Effector memory CD8-positive, alpha-beta T cell (primary cell): ENCODE measurements around the gene TNFSF11.
"Not testable (repeated sequence)": the region's sequence is repeated elsewhere in the genome, so short reads cannot be mapped to it uniquely, and the experiment has no call there.

Source experiments
- ATAC-seq: fragments of 150-1000 bp; cut with Tn5 transposase; replicated peaks from 2 replicates; pipeline ENCODE4 v1.10.0; 2021; ENCODE audit warnings: mild to moderate bottlenecking, moderate library complexity
- DNase-seq, 3 experiments: peaks; one replicate each; pipeline ENCODE4 v3.0.0; 2021
- H3K27ac Mint-ChIP-seq, 2 donors: one replicate each; pipeline ENCODE4 v1.8.0; 2022; ENCODE audit warnings: mild to moderate bottlenecking in 2 of 2, mixed read lengths in 2 of 2, moderate library complexity in 2 of 2
- H3K27me3 Mint-ChIP-seq, 2 donors: one replicate each; pipeline ENCODE4 v1.8.0; 2022; ENCODE audit warnings: mixed read lengths in 2 of 2
- H3K36me3 Mint-ChIP-seq: one replicate; pipeline ENCODE4 v1.8.0; 2022; ENCODE audit warnings: mild to moderate bottlenecking, moderate library complexity, mixed read lengths; ENCODE audit not compliant: insufficient read depth
- H3K4me1 Mint-ChIP-seq, 2 donors: one replicate each; pipeline ENCODE4 v1.8.0; 2022; ENCODE audit warnings: low read depth in 2 of 2, mixed read lengths in 2 of 2
- H3K4me3 Mint-ChIP-seq, 2 donors: one replicate each; pipeline ENCODE4 v1.8.0; 2022; ENCODE audit warnings: mild to moderate bottlenecking in 2 of 2, mixed read lengths in 2 of 2, moderate library complexity in 2 of 2
- H3K9me3 Mint-ChIP-seq, 2 donors: one replicate each; pipeline ENCODE4 v1.8.0; 2022; ENCODE audit warnings: mixed read lengths in 2 of 2

Gene TNFSF11

GRCh38 chr13:42547612-42548011, 26.3 kb upstream of the TNFSF11 start:
- H3K4me1 Mint-ChIP-seq: peaks cover 0 to 2% of the 10 kb centered on the region in 2 donors
- H3K9me3 Mint-ChIP-seq: no peaks in the 10 kb centered on the region
- peaks cover 0 to 12% of the 10 kb centered on the region in 2 donors for H3K27me3 Mint-ChIP-seq
- ATAC-seq (no peak), DNase-seq (no peak)
- H3K27ac Mint-ChIP-seq: no peak overlapping the region
- no peak overlapping the region for H3K4me3 Mint-ChIP-seq
- H3K36me3 Mint-ChIP-seq: no peaks in the 10 kb centered on the region

DNA sequence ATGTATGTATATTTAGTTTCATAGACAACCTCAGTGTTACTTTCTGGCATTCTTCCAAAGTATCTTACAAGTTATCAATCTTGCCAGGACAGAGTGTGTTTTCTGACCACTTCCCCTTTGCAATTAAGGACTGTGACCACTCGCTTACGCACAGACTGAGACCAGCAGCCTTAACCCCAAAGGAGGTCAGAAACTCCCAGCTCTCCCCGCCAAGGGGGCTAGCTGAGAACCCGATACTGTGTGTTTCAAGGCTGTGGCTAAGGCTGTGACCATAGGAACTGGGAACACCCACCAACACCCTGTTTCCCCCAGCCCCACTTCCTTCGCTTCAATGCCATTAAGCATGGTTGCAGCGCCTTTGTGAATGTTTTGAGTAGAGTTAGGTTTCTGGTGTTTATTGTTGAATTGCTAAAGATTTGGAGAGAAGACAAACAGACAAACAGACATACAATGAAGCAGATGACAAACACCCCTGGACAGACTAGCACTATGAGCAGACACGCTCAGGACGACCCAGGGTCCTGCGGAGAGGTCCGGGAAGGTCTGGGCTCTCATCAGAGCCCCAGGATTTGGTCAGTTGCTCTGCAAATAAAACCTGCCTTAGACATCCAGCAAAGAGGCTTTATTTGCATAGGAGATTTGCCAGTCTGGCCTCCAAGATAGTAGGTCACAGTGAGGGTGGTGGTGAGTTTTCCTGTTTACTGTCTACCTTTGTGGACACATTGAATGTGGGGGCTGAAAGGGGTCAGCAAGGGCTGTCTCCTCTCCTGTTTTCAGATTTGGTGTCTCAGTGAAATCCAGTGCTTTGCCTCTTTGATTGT, 25.0 kb upstream of the TNFSF11 start:
- peak; percentile 26 for ATAC-seq
- DNase-seq: no peak
- Mint-ChIP-seq H3K9me3 (no peaks in the 10 kb centered on the region), H3K36me3 (no peaks in the 10 kb centered on the region), H3K27ac (no peak overlapping the region), H3K27me3 (peaks cover 0 to 15% of the 10 kb centered on the region in 2 donors), H3K4me3 (no peak overlapping the region), H3K4me1 (peaks cover 0 to 2% of the 10 kb centered on the region in 2 donors)

DNA sequence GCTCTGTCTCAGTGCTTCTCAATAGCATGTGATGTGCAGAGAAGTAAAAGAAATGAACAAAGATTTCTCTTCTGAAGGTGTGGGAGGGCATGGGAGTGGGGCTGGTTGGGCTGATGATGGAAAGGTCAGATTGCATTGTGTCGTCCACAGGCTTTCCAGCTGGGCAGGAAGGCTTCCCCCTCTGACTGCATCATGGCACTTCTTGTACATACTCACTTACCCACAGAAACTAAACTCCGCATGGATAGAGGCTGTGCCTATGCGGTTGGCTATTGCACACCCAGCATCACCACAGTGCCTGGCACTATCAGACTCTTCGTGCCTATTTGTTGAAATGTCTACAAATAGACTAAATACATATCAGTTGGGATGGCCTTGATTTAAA, 24.4 kb upstream of the TNFSF11 start:
- H3K36me3 Mint-ChIP-seq: no peaks in the 10 kb centered on the region
- ATAC-seq (no peak), DNase-seq (no peak)
- H3K27me3 Mint-ChIP-seq: peaks cover 0 to 15% of the 10 kb centered on the region in 2 donors
- H3K9me3 Mint-ChIP-seq: no peaks in the 10 kb centered on the region
- peaks cover 0 to 2% of the 10 kb centered on the region in 2 donors for H3K4me1 Mint-ChIP-seq
- no peak overlapping the region for H3K27ac Mint-ChIP-seq
- H3K4me3 Mint-ChIP-seq: no peak overlapping the region

- Mint-ChIP-seq H3K27ac (no peak overlapping the region), H3K27me3 (peaks cover 10 to 15% of the 10 kb centered on the region in 2 donors), H3K36me3 (no peaks in the 10 kb centered on the region), H3K9me3 (no peaks in the 10 kb centered on the region), H3K4me1 (peaks cover 0 to 2% of the 10 kb centered on the region in 2 donors), H3K4me3 (no peak overlapping the region)
- DNase-seq (no peak), ATAC-seq (no peak)
These were observed 22.3 kb upstream of the TNFSF11 start for GRCh38 chr13:42551611-42552010.

DNA sequence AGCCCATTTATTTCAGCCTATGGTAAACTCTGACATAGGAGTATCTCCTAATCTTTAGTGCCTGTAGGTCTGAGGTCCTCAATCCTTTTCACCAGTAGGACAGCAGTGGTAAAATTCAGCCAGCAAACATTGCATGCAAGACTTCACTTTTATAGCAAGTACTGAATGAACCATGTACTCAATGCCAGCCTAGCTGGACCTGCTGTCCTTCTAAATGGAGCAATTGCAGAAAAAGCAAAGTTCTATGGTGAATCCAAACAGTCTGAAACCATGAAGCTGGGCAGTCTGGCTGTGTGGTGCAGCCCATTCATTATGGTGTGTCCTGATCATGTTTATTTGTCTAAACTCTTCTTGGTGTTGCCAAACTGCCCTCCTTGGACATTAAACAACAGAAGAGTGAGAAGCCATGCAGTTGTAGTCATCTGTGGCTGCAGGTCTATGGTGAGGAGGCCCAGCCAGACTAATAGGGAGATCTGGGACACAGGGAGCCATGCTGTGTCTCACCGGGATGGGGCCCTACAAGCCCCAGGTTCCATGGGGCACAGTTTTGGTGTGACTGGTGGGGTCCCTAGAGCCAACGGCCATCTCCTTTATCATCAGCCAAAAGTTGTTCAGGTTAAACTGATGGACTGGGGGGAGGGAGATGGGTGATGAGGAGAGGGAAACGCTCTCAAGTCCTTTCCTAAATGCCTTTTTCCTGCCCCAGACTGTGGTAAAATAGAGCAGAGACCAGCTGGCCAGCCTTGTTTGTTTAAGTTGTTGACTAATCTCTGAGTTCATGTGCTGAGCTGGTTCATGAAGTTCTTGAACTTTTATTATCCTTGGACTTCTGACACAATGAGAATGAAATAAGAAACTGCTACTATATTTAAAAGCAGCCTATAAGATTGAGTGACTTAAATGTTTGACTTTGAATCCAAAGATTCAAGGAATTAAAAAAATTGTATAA, 20.6 kb upstream of the TNFSF11 start:
- ATAC-seq (no peak), DNase-seq (no peak)
- H3K9me3 Mint-ChIP-seq: no peaks in the 10 kb centered on the region
- H3K27ac Mint-ChIP-seq: no peak overlapping the region
- H3K4me3 Mint-ChIP-seq: no peak overlapping the region
- H3K27me3 Mint-ChIP-seq: peaks cover 10 to 15% of the 10 kb centered on the region in 2 donors
- H3K4me1 Mint-ChIP-seq: peaks cover 0 to 2% of the 10 kb centered on the region in 2 donors
- H3K36me3 Mint-ChIP-seq: no peaks in the 10 kb centered on the region

DNA sequence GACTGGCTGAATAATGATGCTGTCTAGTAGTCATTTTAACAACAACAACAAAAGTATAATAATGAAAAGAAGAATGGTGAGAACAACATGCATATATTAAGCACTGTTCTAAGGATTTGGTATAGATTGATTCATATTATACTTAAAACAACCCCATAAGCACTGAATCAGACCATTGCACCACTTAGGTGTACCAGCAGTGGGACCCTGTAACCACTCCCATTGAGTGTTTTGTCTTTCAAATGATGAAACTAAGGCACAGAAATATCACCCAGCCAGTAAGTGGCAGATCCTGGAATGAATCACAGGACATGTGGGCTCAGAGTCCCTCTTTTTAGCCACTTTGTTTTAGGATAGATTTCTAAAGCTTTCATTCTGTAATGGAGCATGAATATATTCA, 14.9 kb upstream of the TNFSF11 start:
- no peak overlapping the region for H3K4me3 Mint-ChIP-seq
- no peak overlapping the region for H3K27ac Mint-ChIP-seq
- no peaks in the 10 kb centered on the region for H3K4me1 Mint-ChIP-seq
- no peaks in the 10 kb centered on the region for H3K9me3 Mint-ChIP-seq
- ATAC-seq (no peak), DNase-seq (no peak)
- no peaks in the 10 kb centered on the region for H3K36me3 Mint-ChIP-seq
- peaks cover 0 to 28% of the 10 kb centered on the region in 2 donors for H3K27me3 Mint-ChIP-seq

- DNase-seq, H3K4me3 Mint-ChIP-seq, H3K4me1 Mint-ChIP-seq, H3K9me3 Mint-ChIP-seq, H3K36me3 Mint-ChIP-seq, ATAC-seq, H3K27ac Mint-ChIP-seq: not testable (repeated sequence)
- H3K27me3 Mint-ChIP-seq: peaks cover 0 to 28% of the 10 kb centered on the region in 2 donors
These were observed 14.3 kb upstream of the TNFSF11 start for GRCh38 chr13:42559573-42560218.

DNA sequence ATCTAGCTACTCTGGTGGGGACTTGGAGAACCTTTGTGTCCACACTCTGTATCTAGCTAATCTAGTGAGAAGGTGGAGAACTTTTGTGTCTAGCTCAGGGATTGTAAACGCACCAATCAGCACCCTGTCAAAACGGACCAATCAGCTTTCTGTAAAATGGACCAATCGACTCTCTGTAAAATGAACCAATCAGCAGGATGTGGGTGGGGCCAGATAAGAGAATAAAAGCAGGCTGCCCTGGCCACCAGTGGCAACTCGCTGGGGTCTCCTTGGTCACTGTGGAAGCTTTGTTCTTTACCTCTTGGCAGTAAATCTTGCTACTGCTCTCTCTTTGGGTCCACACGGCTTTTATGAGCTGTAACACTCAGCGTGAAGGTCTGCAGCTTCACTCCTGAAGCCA, 13.6 kb upstream of the TNFSF11 start:
- peaks cover 0 to 29% of the 10 kb centered on the region in 2 donors for H3K27me3 Mint-ChIP-seq
- H3K4me3 Mint-ChIP-seq, H3K36me3 Mint-ChIP-seq, ATAC-seq, DNase-seq, H3K4me1 Mint-ChIP-seq, H3K27ac Mint-ChIP-seq, H3K9me3 Mint-ChIP-seq: not testable (repeated sequence)

- no peaks in the 10 kb centered on the region for H3K4me1 Mint-ChIP-seq
- ATAC-seq: no peak
- H3K9me3 Mint-ChIP-seq: peaks cover 0 to 6% of the 10 kb centered on the region in 2 donors
- DNase-seq: no peak
- no peak overlapping the region for H3K27ac Mint-ChIP-seq
- no peaks in the 10 kb centered on the region for H3K36me3 Mint-ChIP-seq
- H3K4me3 Mint-ChIP-seq: no peak overlapping the region
- peaks cover 8 to 24% of the 10 kb centered on the region in 2 donors for H3K27me3 Mint-ChIP-seq
These were observed 12.0 kb upstream of the TNFSF11 start for GRCh38 chr13:42561752-42562467.

- peaks cover 0 to 6% of the 10 kb centered on the region in 2 donors for H3K9me3 Mint-ChIP-seq
- ATAC-seq: no peak
- H3K4me1 Mint-ChIP-seq: no peaks in the 10 kb centered on the region
- no peak overlapping the region for H3K27ac Mint-ChIP-seq
- DNase-seq: no peak
- no peak overlapping the region for H3K4me3 Mint-ChIP-seq
- peaks cover 11 to 17% of the 10 kb centered on the region in 2 donors for H3K27me3 Mint-ChIP-seq
- no peaks in the 10 kb centered on the region for H3K36me3 Mint-ChIP-seq
These were observed 6.0 kb upstream of the TNFSF11 start for GRCh38 chr13:42567906-42568305.

GRCh38 chr13:42569576-42570344, 4.2 kb upstream of the TNFSF11 start:
- H3K4me1 Mint-ChIP-seq: peaks cover 4% of the 10 kb centered on the region in 2 donors
- no peak for DNase-seq
- peaks cover 20 to 32% of the 10 kb centered on the region in 2 donors for H3K27me3 Mint-ChIP-seq
- ATAC-seq: no peak
- H3K27ac Mint-ChIP-seq: no peak overlapping the region
- H3K4me3 Mint-ChIP-seq: no peak overlapping the region
- H3K36me3 Mint-ChIP-seq: no peaks in the 10 kb centered on the region
- H3K9me3 Mint-ChIP-seq: peaks cover 0 to 6% of the 10 kb centered on the region in 2 donors

- Mint-ChIP-seq H3K27ac (no peak overlapping the region), H3K27me3 (peaks cover 36 to 45% of the 10 kb centered on the region in 2 donors), H3K4me3 (no peak overlapping the region), H3K4me1 (peaks cover 11 to 12% of the 10 kb centered on the region in 2 donors), H3K9me3 (no peaks in the 10 kb centered on the region), H3K36me3 (no peaks in the 10 kb centered on the region)
- no peak for DNase-seq
- no peak for ATAC-seq
These were observed 2.1 kb upstream of the TNFSF11 start for GRCh38 chr13:42571895-42572294.
